ENCODE data around the gene MUC5AC.

Gene MUC5AC

GRCh38 chr11:1121331-1121812 is 36.4 kb upstream of the MUC5AC start:
- DNase-seq (ENCODE audit: low read depth, low spot score): no peak
- H3K4me3 ChIP-seq (ENCODE audit: low read length): no peak overlapping the region

- H3K4me3 ChIP-seq (ENCODE audit: low read length): no peak overlapping the region
- no peak for DNase-seq (ENCODE audit: low read depth, low spot score)
Observed at GRCh38 chr11:1121813-1122663, 35.7 kb upstream of the MUC5AC start.

GRCh38 chr11:1122664-1123002 is 35.1 kb upstream of the MUC5AC start:
- DNase-seq (ENCODE audit: low read depth, low spot score): no peak
- no peak overlapping the region for H3K4me3 ChIP-seq (ENCODE audit: low read length)

GRCh38 chr11:1123970-1124369 is 33.8 kb upstream of the MUC5AC start:
- DNase-seq (ENCODE audit: low read depth, low spot score): no peak
- no peak overlapping the region for H3K4me3 ChIP-seq (ENCODE audit: low read length)

- no peak overlapping the region for H3K4me3 ChIP-seq (ENCODE audit: low read length)
- DNase-seq (ENCODE audit: low read depth, low spot score): no peak
Observed at GRCh38 chr11:1125803-1126202, 31.9 kb upstream of the MUC5AC start.

GRCh38 chr11:1126491-1126926 is 31.2 kb upstream of the MUC5AC start:
- DNase-seq (ENCODE audit: low read depth, low spot score): no peak

GRCh38 chr11:1126935-1127663 is 30.7 kb upstream of the MUC5AC start:
- H3K4me3 ChIP-seq (ENCODE audit: low read length): no peak overlapping the region

More at GRCh38 chr11:1126491-1126926, 31.2 kb upstream of the MUC5AC start:
- H3K4me3 ChIP-seq (ENCODE audit: low read length): no peak overlapping the region

GRCh38 chr11:1127664-1128162 is 30.0 kb upstream of the MUC5AC start:
- no peak for DNase-seq (ENCODE audit: low read depth, low spot score)
- H3K4me3 ChIP-seq (ENCODE audit: low read length): no peak overlapping the region

More at GRCh38 chr11:1126935-1127663, 30.7 kb upstream of the MUC5AC start:
- DNase-seq (ENCODE audit: low read depth, low spot score): no peak

GRCh38 chr11:1128311-1129142 is 29.2 kb upstream of the MUC5AC start:
- no peak overlapping the region for H3K4me3 ChIP-seq (ENCODE audit: low read length)
- DNase-seq (ENCODE audit: low read depth, low spot score): no peak

GRCh38 chr11:1129143-1129610 is 28.6 kb upstream of the MUC5AC start:
- H3K4me3 ChIP-seq (ENCODE audit: low read length): no peak overlapping the region
- no peak for DNase-seq (ENCODE audit: low read depth, low spot score)

GRCh38 chr11:1129611-1130160 is 28.1 kb upstream of the MUC5AC start:
- DNase-seq (ENCODE audit: low read depth, low spot score): no peak
- H3K4me3 ChIP-seq (ENCODE audit: low read length): no peak overlapping the region

- DNase-seq (ENCODE audit: low read depth, low spot score): no peak
- H3K4me3 ChIP-seq (ENCODE audit: low read length): no peak overlapping the region
Observed at GRCh38 chr11:1130276-1131032, 27.3 kb upstream of the MUC5AC start.

- no peak overlapping the region for H3K4me3 ChIP-seq (ENCODE audit: low read length)
- no peak for DNase-seq (ENCODE audit: low read depth, low spot score)
Observed at GRCh38 chr11:1131033-1131911, 26.5 kb upstream of the MUC5AC start.

GRCh38 chr11:1134848-1135445 is 22.8 kb upstream of the MUC5AC start:
- no peak for DNase-seq (ENCODE audit: low read depth, low spot score)
- no peak overlapping the region for H3K4me3 ChIP-seq (ENCODE audit: low read length)

- DNase-seq (ENCODE audit: low read depth, low spot score): no peak
- no peak overlapping the region for H3K4me3 ChIP-seq (ENCODE audit: low read length)
Observed at GRCh38 chr11:1138097-1138496, 19.7 kb upstream of the MUC5AC start.

- no peak for DNase-seq (ENCODE audit: low read depth, low spot score)
- no peak overlapping the region for H3K4me3 ChIP-seq (ENCODE audit: low read length)
Observed at GRCh38 chr11:1139441-1140083, 18.2 kb upstream of the MUC5AC start.
